Measurements from ENCODE around the gene USP36. TPM values are rescaled to one million over a fixed set of nuclear protein-coding genes. Genes with fewer than 3 reads are reported as not detected.

The USP36 gene
- total and polyA plus RNA-seq, 9 of the 15 experiments (the other 6 are each of a cell fraction or from before 2014, with no cell fraction given) = 6.4 to 72.8 (median 22.5) TPM

DNA sequence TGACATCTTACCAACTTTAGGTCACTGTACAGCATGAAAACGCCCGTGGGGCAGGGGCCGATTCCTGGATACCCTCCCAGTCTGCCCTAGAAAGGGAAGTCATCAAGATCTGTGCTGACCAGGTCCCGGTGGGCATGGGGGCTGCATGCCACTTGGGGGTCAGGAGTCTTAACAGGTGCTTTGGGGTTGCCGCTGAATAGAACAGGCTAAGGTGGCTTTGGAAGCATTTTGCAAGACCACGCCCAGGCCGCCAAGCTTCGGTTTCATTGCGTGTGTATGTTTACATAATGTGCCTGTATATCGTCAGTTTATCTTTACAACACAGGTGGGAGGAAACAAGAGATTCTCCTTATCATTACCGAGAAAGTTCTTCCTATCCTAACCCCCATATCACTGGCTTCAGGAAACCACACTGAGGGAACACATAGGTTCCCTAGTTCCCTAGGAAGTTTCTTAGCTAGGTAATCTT lies 13.3 kb upstream of the USP36 start (continued):
- peak in 1 of 2 experiments; percentile 29; a peak in 1 of 4 replicates for TF ChIP-seq MAZ (CRISPR knock-in tag; conservative IDR thresholded peaks at IDR 0.05 in 1 of 2, IDR thresholded peaks at IDR 0.05 in 1 of 2)
- TF ChIP-seq SIN3A (IDR thresholded peaks at IDR 0.05; ENCODE audit: borderline replicate concordance in 2 of 2, control insufficient read depth in 1 of 2, low read depth in 2 of 2, low read length in 2 of 2) = no peak
- no peak for TF ChIP-seq ZC3H4 (CRISPR knock-in tag; IDR thresholded peaks at IDR 0.05; ENCODE audit: borderline replicate concordance)
- peak; percentile 92 for TF ChIP-seq TEAD4 (IDR thresholded peaks at IDR 0.05; ENCODE audit: low read length)
- TF ChIP-seq TEAD4 (CRISPR knock-in tag; IDR thresholded peaks at IDR 0.05; ENCODE audit: borderline replicate concordance) = no peak
- TF ChIP-seq SMAD4 (CRISPR knock-in tag; conservative IDR thresholded peaks at IDR 0.05) = 0 out of 2 replicates have a peak, but pooled peaks have one; percentile 39
- TF ChIP-seq, protein P1, sequence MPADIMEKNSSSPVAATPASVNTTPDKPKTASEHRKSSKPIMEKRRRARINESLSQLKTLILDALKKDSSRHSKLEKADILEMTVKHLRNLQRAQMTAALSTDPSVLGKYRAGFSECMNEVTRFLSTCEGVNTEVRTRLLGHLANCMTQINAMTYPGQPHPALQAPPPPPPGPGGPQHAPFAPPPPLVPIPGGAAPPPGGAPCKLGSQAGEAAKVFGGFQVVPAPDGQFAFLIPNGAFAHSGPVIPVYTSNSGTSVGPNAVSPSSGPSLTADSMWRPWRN (IDR thresholded peaks at IDR 0.05; ENCODE audit: low read depth) = 0 out of 2 replicates have a peak, but pooled peaks have one; percentile 36
- TF ChIP-seq, protein P2, sequence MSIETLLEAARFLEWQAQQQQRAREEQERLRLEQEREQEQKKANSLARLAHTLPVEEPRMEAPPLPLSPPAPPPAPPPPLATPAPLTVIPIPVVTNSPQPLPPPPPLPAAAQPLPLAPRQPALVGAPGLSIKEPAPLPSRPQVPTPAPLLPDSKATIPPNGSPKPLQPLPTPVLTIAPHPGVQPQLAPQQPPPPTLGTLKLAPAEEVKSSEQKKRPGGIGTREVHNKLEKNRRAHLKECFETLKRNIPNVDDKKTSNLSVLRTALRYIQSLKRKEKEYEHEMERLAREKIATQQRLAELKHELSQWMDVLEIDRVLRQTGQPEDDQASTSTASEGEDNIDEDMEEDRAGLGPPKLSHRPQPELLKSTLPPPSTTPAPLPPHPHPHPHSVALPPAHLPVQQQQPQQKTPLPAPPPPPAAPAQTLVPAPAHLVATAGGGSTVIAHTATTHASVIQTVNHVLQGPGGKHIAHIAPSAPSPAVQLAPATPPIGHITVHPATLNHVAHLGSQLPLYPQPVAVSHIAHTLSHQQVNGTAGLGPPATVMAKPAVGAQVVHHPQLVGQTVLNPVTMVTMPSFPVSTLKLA (conservative IDR thresholded peaks at IDR 0.05) = 0 out of 4 replicates have a peak, but pooled peaks of 1 of the 2 experiments have one; percentile 41
- TF ChIP-seq ZNF184 (CRISPR knock-in tag; IDR thresholded peaks at IDR 0.05) = no peak
- peak; percentile 76 for TF ChIP-seq CXXC5 (CRISPR knock-in tag; IDR thresholded peaks at IDR 0.05)
- peak; percentile 27; the same call in 1 of the 2 replicates for TF ChIP-seq KLF16 (IDR thresholded peaks at IDR 0.05)
- TF ChIP-seq SMARCE1 (IDR thresholded peaks at IDR 0.05) = peak; percentile 80; the same call in 1 of the 2 replicates
- peak; percentile 68; the same call in 1 of the 2 replicates for TF ChIP-seq MTA2 (IDR thresholded peaks at IDR 0.05; ENCODE audit: low read depth)
- TF ChIP-seq POLR2B (IDR thresholded peaks at IDR 0.05; ENCODE audit: low read depth, partially characterized antibody) = no peak
- TF ChIP-seq MTA1 (IDR thresholded peaks at IDR 0.05; ENCODE audit: borderline replicate concordance) = peak; percentile 73; the same call in 1 of the 2 replicates
- TF ChIP-seq FOXM1 (IDR thresholded peaks at IDR 0.05; ENCODE audit: low read depth) = peak; percentile 57; the same call in 1 of the 2 replicates
- TF ChIP-seq FOXM1 (CRISPR knock-in tag; IDR thresholded peaks at IDR 0.05; ENCODE audit: low read depth) = no peak
- TF ChIP-seq PML (IDR thresholded peaks at IDR 0.05; ENCODE audit: low read length) = peak; percentile 60; the same call in 1 of the 2 replicates
- peak in 1 of 2 experiments; percentile 91; a peak in 2 of 4 replicates for TF ChIP-seq RCOR1 (IDR thresholded peaks at IDR 0.05; ENCODE audit: borderline replicate concordance in 1 of 2, low read depth in 2 of 2, low read length in 2 of 2)
- TF ChIP-seq FOSL1 (tag; conservative IDR thresholded peaks at IDR 0.05) = peak; percentile 42; the same call in 1 of the 2 replicates
- TF ChIP-seq, protein P3, sequence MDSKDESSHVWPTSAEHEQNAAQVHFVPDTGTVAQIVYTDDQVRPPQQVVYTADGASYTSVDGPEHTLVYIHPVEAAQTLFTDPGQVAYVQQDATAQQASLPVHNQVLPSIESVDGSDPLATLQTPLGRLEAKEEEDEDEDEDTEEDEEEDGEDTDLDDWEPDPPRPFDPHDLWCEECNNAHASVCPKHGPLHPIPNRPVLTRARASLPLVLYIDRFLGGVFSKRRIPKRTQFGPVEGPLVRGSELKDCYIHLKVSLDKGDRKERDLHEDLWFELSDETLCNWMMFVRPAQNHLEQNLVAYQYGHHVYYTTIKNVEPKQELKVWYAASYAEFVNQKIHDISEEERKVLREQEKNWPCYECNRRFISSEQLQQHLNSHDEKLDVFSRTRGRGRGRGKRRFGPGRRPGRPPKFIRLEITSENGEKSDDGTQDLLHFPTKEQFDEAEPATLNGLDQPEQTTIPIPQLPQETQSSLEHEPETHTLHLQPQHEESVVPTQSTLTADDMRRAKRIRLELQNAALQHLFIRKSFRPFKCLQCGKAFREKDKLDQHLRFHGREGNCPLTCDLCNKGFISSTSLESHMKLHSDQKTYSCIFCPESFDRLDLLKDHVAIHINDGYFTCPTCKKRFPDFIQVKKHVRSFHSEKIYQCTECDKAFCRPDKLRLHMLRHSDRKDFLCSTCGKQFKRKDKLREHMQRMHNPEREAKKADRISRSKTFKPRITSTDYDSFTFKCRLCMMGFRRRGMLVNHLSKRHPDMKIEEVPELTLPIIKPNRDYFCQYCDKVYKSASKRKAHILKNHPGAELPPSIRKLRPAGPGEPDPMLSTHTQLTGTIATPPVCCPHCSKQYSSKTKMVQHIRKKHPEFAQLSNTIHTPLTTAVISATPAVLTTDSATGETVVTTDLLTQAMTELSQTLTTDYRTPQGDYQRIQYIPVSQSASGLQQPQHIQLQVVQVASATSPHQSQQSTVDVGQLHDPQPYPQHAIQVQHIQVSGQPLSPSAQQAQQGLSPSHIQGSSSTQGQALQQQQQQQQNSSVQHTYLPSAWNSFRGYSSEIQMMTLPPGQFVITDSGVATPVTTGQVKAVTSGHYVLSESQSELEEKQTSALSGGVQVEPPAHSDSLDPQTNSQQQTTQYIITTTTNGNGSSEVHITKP (IDR thresholded peaks at IDR 0.05; ENCODE audit: partially characterized antibody) = peak; percentile 75
- TF ChIP-seq NBN (IDR thresholded peaks at IDR 0.05; ENCODE audit: low read depth) = peak; percentile 30; the same call in 1 of the 2 replicates
- peak; percentile 92; the same call in 1 of the 2 replicates for TF ChIP-seq CTBP1 (IDR thresholded peaks at IDR 0.05; ENCODE audit: borderline replicate concordance)
- TF ChIP-seq CBX3 (IDR thresholded peaks at IDR 0.05; ENCODE audit: borderline replicate concordance in 1 of 2, low read length in 2 of 2) = no peak

Data from K562 (cell line).